Mammary epithelial cell (primary cell): ENCODE data around the gene ERBB2.

Source experiments
- EZH2 ChIP-seq: IDR thresholded peaks from 2 replicates; pipeline ENCODE4 v1.6.1; 2012; ENCODE audit warnings: low read length, inconsistent platforms, borderline replicate concordance
- TF ChIP-seq, protein P1 (sequence below), 2 donors: IDR thresholded peaks in 1 of 2; conservative IDR thresholded peaks in 1 of 2; 2 replicates each; pipeline ENCODE4 v1.5.1; 2011 to 2012; ENCODE audit warnings: inconsistent platforms in 2 of 2, low read length in 2 of 2, mild to moderate bottlenecking in 2 of 2, control low read depth in 1 of 2, low read depth in 1 of 2; ENCODE audit not compliant: insufficient read depth in 1 of 2; ENCODE audit errors: extremely low read depth in 1 of 2

GRCh38 chr17:39759204-39759603, 59.3 kb downstream of the ERBB2 start:
- TF ChIP-seq, protein P1, sequence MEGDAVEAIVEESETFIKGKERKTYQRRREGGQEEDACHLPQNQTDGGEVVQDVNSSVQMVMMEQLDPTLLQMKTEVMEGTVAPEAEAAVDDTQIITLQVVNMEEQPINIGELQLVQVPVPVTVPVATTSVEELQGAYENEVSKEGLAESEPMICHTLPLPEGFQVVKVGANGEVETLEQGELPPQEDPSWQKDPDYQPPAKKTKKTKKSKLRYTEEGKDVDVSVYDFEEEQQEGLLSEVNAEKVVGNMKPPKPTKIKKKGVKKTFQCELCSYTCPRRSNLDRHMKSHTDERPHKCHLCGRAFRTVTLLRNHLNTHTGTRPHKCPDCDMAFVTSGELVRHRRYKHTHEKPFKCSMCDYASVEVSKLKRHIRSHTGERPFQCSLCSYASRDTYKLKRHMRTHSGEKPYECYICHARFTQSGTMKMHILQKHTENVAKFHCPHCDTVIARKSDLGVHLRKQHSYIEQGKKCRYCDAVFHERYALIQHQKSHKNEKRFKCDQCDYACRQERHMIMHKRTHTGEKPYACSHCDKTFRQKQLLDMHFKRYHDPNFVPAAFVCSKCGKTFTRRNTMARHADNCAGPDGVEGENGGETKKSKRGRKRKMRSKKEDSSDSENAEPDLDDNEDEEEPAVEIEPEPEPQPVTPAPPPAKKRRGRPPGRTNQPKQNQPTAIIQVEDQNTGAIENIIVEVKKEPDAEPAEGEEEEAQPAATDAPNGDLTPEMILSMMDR (conservative IDR thresholded peaks at IDR 0.05 in 1 of 2, IDR thresholded peaks at IDR 0.05 in 1 of 2; ENCODE audit: extremely low read depth in 1 of 2, insufficient read depth in 1 of 2, low read depth in 1 of 2, low read length in 2 of 2): no peak
- no peak for TF ChIP-seq EZH2
